CD4-positive, alpha-beta T cell treated with Interleukin-2 at 100 ng/mL for 4 hours (primary cell): ENCODE results near the gene RIMS3.

Experiments used
- DNase-seq: peaks from one replicate; pipeline ENCODE4 v3.0.0-alpha.2; 2020; ENCODE audit warnings: low spot score

Gene RIMS3

DNA sequence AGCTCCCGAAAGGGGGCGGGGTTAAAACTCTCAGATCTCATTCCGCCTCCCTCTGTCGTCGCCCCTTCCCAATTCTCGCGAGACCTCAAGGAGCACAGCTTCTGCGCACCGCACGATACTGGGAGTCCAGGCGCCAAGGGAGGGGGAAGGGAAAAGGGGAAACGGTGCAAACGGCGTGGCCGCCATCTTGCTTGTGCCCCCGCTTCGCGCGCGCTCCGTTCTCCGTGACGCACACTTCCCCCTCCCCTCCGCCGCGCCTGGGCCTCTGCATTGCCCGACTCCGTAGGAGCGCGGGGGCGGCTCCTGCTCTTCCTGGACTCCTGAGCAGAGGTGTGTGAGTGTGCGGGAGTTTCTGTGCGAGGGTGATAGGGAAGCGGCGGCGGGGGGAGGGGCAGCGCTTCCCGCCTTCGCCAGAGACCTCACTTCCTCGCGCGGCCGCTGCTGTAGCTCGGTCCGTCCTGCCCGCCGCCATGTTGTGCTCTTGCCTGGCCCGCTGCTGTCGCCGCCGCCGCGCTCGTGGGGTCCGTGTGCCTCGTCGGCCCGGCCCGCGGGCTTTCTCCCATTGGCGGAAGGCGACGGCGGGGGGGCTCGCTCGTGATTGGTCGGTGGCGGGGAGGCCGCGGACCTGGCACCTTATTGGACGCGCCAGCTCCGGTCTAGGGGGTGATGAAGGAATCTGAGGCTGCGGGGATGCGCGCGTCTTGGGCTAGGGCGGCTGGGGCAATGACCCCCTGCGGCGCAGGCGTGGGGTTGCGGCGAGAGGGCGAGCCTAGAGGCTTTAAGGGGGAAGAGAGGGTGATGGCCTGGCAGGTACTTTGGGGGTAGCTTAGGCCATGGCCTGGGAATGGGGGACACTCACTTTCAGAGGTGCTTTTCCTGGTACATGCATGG lies 26.3 kb upstream of the RIMS3 start, which contains the start of gene NFYC:
NFYC (plus strand) TSS at position 167 of the 891 bp plus-strand sequence. CDS start 47,140 bp downstream, outside the sequence.
- peak; percentile 96 for DNase-seq

DNA sequence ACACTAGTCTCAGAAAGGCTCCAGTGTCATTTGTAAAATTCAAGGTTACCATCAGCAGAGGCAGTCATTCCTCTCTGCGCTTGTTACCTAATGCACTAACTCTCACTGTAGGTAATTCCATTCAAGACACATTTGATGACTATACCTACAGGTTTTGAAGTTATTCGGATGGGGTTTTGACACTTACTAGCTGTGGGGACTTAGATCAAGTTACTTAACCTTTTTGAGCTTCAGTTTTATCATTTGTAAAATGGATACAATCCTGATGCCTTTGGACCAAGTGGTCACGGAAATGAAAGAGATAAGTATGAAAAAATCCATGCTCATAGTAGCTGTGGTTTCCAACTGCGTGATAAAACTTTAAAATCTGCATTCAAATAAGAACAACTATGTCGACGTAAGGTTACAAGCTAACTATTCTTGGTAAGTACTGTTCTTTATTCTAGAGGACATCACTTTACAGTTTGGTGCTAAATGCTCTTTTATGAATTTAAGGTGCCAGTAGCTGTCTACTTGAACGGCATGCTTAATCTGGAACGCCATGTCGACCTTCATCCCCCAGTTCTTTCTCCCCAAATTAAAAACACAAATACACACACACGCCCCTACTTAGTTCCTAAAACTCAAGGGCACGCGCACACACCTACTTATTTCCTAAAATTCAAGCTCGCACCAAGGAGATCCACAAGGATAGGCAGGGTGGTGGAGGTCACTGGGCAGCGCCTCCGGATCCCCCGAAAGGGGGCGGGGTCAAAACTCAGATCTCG lies 25.5 kb upstream of the RIMS3 start:
- peak; percentile 24 for DNase-seq

DNA sequence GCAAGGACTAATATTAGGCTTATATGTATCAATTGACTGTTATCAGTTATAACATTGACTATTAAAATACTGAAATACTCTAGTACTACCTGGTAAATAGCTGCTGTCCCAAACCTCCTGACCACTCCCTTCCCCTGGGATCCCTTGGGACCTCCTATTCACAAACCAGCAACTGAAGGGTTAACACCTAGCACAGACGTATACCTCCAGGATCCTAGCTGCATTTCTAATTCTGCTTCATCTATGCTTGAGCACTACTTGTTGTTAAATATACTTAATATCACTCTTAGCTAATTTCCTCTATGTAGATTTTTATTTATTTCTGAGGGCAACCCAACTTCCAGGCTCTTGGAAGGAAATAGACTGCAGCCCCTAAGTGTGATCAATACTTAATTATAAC lies 24.3 kb upstream of the RIMS3 start:
- DNase-seq: no peak

DNA sequence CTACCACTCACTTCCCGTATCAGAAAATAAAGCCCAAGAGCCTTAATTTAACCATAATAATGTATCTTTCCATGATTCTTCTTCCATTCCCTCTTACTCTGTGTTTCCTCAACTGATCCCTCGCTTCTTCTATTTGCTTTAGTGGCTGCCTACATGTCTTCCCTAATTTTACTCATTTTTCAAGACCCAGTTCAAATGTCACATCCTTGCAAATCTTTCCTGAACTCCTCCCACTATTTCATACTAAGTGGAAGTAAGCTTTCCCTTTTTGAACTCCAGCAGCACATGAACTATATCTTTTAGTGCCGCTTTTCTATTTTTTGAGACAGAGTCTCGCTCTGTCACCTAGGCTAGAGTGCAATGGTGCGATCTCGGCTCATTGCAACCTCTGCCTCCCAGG lies 22.2 kb upstream of the RIMS3 start:
- DNase-seq: no peak

DNA sequence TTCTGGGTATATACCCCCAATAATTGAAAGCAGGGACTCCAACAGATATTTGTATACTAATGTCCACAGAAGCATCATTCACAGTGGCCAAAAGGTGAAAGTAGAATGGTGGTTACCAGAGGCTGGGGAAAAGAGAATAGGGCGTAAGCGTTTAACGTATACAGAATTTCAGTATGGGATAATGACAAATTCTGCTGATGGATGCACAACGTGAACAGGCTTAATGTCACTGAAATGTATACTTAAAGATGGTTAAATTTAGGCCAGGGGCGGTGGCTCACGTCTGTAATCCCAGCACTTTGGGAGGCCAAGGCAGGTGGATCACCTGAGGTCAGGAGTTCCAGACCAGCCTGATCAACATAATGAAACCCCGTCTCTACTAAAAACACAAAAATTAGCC lies 21.6 kb upstream of the RIMS3 start:
- DNase-seq: no peak

DNA sequence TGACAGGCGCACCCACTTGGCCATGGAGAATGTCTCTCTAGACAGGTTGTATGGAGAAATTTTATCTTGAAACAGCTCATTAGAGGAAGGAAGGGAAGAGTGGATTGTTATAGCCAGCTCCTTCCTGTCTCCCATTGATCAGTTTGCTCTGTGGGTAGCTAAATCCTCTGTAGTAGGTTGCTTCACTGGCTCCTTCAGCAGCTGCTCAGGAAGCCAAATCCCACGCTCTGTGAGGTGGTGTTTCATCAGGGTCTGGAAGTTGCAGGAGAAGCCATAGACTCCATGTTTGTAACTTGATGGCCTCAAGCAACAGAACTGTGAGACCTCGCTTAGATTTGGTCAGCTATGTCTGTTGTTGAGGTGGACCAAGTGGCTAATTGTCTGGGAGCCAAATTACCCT lies 19.2 kb upstream of the RIMS3 start:
- DNase-seq: no peak

DNA sequence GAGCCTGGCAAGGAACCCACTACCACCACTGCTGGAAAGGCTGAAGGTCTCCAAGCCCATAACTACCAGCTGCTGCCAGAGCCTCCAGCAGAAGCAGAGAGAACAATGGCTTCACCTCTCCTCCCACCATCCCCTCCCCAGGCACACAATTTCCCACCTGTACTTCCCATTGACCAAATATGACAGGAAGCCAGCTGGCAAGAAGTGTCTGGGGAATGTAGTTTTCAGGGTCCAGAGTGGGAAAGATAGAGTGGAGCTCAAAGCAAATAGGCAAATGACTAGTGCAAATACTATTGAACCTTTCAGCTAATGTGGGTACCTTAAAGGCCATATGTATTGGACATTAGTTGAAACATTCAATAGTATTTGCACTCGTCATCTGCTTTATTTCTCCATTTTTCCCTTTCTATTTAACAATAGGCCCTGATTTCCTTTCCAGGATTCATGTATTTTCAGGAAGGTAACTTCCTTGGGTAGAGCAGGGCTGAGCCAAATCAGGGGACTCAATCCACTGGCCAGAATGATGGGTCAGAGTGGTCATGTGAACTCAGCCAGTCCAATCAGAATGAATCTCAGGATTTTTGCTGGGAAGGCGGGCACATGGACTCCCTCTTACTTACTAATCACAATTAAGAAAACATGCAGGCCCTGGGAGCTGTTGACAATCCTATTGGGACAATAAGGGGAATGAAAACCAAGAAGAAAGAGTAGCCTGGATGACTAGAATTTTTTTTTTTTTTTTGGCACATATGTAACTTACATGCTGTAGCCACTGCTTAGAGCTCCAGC lies 13.9 kb upstream of the RIMS3 start:
- DNase-seq: no peak

DNA sequence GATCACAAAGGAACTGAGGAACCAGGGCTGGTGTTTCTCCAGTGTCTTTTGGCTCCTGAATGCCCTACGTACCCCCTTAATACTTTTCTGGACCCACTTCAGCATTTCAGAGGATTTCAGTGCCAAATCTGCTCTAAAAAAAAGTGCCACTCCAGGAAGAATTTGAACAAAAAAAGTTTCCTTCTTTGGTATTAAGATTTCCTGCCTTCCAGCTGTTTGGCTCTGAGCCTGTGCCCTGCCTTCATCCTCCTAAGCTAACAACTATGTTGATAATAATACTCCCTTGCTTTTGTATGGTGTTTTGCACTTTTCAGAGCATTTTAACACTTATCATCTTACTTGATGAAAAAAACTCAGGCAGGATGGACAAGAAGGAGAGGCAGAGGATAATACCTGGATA lies 11.0 kb upstream of the RIMS3 start:
- no peak for DNase-seq

DNA sequence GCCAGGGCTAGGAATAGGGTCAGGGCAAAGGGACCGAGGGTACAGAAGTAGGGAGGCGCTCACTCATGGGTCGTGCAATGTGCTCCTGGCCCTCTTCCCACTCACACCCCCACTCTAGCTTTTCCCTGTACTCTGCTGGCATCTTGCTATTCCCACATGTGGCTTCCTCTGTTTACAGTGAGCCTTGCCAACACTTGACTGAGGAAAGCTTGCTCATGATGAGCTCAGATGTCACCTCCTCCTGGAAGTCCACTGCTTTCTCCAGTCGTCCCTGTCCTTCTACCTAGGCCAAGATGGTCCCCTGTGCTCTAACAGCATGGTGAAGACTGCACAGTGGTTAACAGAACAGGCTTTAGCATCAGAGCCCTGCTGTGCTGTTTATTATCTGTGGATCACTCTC lies 8.0 kb upstream of the RIMS3 start:
- DNase-seq: no peak

DNA sequence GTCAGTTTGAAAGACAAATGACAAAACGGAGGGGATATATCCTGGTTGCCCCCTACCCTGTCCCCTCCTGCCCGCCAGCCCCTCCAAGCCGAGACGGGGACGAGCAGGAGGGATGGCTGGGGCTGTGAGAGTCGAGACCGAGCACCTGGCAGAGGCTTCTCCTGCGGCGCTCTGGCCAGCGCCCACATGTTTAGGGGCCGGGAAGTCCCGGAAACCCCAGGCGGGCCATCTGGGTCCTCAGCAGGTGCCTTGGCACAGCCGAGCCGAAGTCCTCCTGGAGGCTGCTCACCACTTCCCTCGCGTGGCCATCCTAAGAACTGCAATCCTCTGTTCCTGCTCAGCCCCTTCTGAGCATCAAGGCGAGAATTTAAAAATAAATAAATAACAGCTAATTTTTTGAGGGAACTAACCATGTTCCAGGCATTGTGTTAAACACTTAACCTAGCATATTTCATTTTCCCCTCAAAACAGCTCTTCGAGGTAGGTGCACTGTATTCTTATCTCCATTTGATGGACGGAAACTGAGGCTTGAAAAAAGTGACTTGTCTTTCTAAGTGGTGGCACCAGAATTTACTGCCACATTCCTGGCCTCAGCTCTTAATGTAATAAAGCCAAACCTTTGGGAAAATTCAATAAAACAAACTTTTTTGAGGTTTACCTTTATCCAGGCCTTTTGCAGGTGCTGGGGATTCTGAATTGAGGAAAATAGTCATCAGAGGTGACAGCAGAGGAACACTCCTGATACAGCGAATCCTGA lies 3.5 kb upstream of the RIMS3 start:
- DNase-seq: peak; percentile 85

DNA sequence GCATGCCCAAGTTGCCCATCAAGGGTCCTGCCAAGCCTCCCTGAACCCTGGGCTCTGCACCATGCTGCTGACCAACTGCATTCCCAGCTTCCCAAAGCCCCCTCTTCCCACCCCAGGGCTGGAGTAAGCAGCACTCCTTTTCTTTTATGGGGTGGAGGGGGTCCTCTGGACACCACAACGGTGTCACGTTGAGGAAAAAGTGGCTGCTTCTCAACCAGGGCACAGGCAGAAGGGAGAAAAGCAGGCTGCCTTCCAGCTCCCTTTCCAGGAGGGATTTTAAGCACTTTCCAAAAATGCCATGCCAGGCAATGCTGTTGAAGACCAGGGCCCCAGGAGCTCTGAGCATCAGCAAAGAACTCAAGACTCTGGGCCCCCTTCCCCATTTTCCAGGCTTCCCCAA lies 691 bp downstream of the RIMS3 start:
- no peak for DNase-seq

DNA sequence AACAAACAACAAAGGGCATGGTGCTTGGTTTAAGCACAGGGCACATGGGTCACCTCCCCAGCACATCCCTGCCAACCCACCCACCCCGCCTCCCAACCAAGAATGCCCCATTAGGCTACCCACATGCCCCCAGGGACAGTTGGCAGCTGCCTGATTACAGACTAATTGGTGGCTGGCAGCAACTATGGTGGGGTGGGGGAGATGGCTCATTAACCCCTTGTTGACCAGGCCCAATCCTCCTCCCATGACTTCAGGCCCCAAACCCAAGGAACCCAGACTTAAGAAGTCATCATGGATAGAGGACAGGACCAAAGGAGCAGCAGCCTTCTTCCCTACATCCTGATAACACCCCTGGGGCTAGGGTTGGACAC lies 1.3 kb downstream of the RIMS3 start:
- no peak for DNase-seq

DNA sequence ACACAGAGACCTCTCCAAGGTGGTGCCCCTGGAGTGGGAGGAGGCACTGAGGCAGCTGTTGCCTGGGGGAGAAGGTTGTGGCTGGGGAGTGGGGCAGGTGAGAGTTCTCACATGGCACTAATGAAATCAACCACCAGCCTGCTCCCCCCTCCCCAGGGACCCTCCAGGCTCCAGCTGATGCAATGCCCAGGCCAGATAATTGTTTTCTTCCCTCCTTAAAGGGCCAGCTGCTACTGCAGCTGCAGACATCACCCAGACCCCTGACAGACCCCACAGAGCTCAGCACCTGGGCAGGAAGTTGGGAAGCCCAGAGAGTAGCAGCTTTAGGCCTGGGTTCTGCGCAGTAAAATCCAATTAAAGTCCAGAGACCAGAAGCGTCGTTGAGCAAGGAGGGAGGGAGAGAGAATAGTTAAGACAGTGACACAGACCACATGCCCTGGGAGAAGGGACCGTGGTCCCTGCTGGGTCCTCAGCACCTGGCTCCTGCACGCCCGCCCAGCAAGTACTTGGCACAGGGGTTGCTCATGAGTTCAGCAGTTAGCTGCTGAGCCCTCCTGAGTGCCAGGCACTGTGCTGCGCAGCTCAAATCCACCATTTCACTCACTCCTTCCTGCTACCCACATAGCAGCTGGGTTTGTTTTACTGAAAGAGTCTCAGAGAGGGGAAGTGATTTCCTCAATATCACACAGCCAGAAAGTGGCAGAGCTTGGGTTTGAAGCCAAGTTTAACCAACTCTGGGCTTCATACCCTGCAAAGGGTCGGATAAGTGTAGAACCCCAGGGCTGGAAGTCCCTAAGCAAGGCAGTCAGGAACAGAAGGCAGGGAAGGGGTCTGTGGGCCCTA lies 1.9 kb downstream of the RIMS3 start:
- DNase-seq: no peak

DNA sequence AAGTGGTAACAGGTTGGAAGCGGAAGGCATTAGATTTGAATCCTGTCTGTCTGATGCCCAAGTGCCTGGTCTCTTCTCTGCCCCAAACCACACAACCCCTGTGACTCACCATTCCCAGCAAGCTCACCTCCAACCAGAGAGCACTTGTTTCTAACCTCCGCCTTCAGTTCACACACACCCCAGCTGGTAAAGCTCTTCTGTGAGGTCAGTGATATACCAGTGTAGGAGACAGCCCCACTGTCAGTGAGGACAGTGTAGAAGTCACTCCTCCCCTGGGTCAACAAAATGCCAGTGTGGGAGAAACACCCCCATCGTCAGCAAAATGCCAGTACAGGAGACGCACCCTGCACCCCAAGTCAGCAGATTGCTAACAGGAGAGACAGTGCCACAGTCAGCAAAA lies 2.6 kb downstream of the RIMS3 start:
- peak; percentile 21 for DNase-seq

DNA sequence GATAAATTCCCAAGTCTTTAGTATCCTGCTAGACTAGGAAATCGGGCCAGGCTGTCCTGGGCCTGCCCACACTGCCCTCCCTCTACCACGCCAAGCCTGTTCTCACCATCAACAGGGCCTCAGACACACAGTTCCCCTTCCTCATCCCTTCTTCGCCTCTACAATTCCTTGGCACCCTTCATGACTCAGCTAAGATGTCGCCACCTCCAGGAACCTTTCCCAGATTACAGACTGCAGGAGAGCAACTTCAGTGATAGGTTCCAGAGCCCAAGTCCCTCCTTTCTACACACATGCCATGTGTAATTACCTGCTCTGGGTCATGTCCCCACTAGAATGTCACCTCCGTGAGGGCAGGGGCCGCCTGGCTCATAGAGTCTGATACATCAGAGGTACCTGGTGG lies 3.3 kb downstream of the RIMS3 start:
- DNase-seq: no peak

DNA sequence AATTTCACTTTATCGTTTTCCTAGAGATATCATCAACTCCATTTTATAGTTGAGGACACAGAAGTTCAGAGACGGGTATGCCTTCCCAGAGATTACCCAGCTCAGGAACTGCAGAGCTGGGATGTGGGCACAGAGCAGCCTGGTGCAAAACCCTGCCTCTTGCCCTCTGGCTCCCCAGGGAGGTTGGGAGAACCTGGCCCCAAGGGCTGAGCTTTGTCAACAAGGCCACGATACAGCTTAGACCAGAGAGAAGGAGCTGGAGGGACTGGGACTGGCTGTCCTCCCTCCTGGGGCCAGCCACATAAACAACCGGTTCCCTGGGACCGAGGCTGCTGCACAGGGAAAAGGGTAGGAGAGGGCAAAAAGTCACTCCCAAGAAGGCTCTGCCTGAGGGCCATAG lies 3.8 kb downstream of the RIMS3 start:
- DNase-seq: no peak

DNA sequence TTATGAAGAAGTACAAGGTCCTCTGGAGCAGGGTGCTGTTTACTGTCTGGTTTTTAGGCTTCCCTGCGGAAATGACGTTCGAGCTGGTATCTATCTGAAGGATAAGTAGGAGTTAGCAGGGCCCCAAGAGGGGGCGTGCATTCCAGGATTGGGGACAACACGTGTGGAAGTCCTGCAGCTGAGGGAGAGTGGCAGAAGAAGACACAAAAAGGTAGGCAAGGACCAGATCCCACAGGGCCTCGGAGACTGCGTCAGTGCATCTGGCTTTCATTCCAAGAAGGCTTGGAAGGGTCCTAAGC lies 5.9 kb downstream of the RIMS3 start:
- DNase-seq: no peak

DNA sequence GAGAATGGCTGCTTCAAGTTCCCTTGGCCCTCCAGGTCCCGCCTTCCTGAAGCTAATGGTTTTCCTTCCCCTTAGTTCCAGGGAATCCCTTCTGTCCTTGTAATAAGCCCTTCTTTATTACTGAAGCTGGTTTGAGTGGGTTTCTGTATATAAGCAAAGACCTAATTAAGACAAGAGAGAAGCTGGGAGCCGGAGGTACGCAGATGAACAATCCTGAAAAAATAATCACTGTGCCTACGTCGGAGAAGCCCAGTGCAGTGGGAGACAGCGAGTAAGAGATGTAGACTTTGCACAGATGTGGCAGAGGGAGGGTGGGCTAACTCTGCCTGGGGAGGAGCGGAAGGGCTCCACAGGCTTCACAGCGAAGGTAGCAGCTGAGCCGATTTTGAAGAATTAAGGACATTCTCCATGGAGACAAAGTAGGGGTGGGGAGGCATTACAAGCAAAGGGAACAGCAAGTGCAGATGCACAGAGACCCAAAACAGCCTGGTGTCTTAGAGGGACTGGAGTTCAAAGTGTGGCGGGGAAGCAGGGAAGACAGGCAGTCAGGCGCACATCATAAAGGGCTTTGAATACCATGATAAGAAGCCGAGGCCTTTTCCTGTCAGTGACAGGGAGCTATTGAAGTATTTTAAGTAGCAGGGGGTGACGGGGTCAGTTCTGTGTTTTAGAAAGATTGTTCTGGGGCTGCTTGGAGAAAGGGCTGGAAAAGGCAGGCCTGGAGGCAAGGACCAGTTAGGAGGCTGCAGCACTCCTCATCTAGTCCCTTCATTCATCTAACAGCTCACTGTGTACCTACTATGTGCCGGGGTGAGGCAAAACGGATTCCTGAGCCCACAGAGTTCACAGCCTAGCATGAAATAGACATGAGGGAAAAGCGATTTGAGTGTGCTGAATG lies 6.5 kb downstream of the RIMS3 start:
- DNase-seq: no peak

DNA sequence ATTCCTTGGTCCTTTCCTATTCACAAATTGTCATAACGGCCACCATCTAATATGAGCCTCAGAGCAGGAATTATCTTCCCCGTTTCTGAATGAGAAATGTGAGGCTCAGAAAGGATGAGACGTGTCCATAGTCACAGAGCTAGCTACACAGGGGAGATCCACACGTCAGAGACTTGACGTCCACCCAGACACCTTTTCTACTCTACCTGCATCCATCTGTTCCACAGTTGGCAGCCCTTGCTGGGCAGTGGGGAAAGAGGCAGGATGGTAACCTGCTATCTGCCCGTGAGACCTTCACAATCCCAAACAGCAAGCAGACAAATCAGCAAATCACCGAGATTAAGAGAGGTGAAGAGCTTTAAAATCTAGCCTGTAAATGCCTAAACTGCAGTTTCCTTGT lies 8.4 kb downstream of the RIMS3 start:
- DNase-seq: no peak
